ENCODE results near the gene TBC1D32.

GRCh38 chr6:121297694-121298093 lies 36.6 kb downstream of the TBC1D32 start:
- TF ChIP-seq CTCF (conservative IDR thresholded peaks at IDR 0.05; ENCODE audit: low read length) (no peak), EZH2phosphoT487 (IDR thresholded peaks at IDR 0.05; ENCODE audit: borderline replicate concordance) (no peak)

Measured in Loucy (cell line).